Peyer's patch (tissue), 4 donors: ENCODE results near the gene SUPT16H. TPM values are rescaled to one million over a fixed set of nuclear protein-coding genes. Genes with fewer than 3 reads are reported as not detected.
A peak's percentile ranks its signal among the peaks of the same experiment; 100 is the strongest.
"Not testable (repeated sequence)": the region's sequence is repeated elsewhere in the genome, so short reads cannot be mapped to it uniquely, and the experiment has no call there.

Experiments used
- DNase-seq, 3 donors: peaks; one replicate each; pipeline ENCODE4 v3.0.0-alpha.2; 2017 to 2019
- H3K27ac ChIP-seq, 4 donors: fragments of 200-600 bp; sonication (generic); one replicate each; pipeline ENCODE4 v1.5.1; 2016 to 2019
- H3K27me3 ChIP-seq, 2 donors: fragments of 200-600 bp; sonication (generic); one replicate each; pipeline ENCODE4 v1.5.1; 2019
- H3K36me3 ChIP-seq, 3 donors: fragments of 200-600 bp; sonication (generic); one replicate each; pipeline ENCODE4 v1.5.1; 2016 to 2019
- H3K4me1 ChIP-seq, 4 donors: fragments of 200-600 bp; sonication (generic); one replicate each; pipeline ENCODE4 v1.5.1; 2016 to 2019
- H3K4me3 ChIP-seq, 4 donors: fragments of 200-600 bp; sonication (generic); 1 replicate in 3 of 4; 2 replicates in 1 of 4; pipeline ENCODE4 v1.5.1; 2016 to 2019; ENCODE audit warnings: mild to moderate bottlenecking in 1 of 4
- H3K9me3 ChIP-seq, 4 donors: fragments of 200-600 bp; sonication (generic); one replicate each; pipeline ENCODE4 v1.5.1; 2016 to 2019; ENCODE audit warnings: mild to moderate bottlenecking in 1 of 4
- POLR2A ChIP-seq, 2 donors: fragments of 450-650 bp; IDR thresholded peaks; one replicate each; pipeline ENCODE4 v1.5.1; 2017; ENCODE audit warnings: antibody characterized with exemption in 2 of 2, mild to moderate bottlenecking in 2 of 2, moderate library complexity in 2 of 2
- small RNA-seq, 2 donors: library from RNA; depleted of rRNA; stranded (forward); fragments of <200 nt; gene quantifications; one replicate each; pipeline ENCODE3, GENCODE V24; 2016
- total RNA-seq, 4 donors: library from RNA; depleted of rRNA; stranded (reverse); fragments of >200 nt; gene quantifications; one replicate each; pipeline ENCODE4 v1.1.0, GENCODE V29; 2016
- TF ChIP-seq, protein P1 (sequence below), 6 experiments: fragments of 450-650 bp in 4 of 6; fragments of 200-600 bp in 2 of 6; sonication (generic) in 1 of 6; IDR thresholded peaks; one replicate each; pipeline ENCODE4 v1.5.1; 2017 to 2019; ENCODE audit warnings: antibody characterized with exemption in 6 of 6, mild to moderate bottlenecking in 3 of 6, moderate library complexity in 1 of 6

The SUPT16H gene
- total RNA-seq, 4 donors from 2014 or later: 25.7 to 86.6 (median 37.5) TPM

DNA sequence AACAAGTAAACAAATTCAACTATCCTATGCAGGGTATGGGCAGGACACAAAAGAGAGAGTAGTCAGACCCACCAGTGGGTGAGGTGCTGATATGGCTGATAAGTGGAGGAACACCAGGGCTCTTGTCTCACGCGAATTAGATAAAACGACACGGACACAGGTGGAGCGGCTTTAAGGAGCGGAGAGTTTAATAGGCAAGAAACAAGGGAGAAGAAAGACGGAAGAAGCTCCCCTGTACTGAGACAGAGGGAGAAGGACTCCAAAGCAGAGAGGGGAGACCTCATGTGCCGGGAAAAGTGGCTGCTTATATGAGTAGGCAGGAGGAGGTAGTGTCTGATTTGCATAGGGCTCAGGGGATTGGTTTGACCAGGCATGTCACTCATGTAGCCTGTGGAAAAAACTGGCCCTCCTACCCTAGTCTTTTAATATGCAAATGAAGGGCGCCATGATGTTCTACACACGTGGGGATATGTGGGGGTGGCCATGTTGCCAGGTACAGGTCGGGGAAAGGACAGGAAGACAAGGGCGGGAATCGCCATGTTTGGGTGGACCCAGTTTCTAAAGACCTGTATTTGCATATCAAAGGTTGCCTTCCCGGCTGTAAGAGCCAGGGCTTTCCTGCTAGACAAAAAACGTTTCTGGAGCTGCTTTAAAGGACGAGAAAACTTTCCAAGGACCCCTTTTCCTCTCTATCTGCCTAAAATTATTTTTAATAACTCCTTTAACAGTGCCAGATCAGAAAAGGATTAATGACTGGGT is 75.2 kb downstream of the SUPT16H start:
- peak; percentile 81 to 96 (median 90) for DNase-seq

DNA sequence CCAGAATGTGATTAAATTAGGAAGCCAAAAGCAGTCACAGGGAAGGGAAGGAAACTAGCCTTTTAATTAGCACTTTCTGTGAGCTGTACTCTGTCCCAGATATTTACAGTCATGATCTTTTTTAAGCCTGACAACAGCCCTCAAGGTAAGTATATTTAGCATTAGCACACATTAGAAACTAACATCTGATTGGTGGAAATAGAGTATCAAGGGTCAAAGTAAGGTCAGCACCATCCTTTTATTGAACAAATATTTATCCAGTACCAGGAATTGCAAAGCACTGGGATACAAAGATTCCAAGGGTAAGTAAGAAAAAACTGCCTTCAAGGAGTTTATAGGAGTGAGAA is 75.7 kb downstream of the SUPT16H start:
- Histone ChIP-seq H3K4me1 (peaks cover 0 to 5% (median 2%) of the 10 kb centered on the region in 4 donors), H3K4me3 (peak overlapping the region; percentile 21 to 34 (median 26)), H3K27me3 (no peaks in the 10 kb centered on the region), H3K27ac (peak overlapping the region; percentile 53 to 72 (median 71)), H3K36me3 (no peaks in the 10 kb centered on the region), H3K9me3 (no peaks in the 10 kb centered on the region)
- no peak for DNase-seq
- TF ChIP-seq, protein P1, sequence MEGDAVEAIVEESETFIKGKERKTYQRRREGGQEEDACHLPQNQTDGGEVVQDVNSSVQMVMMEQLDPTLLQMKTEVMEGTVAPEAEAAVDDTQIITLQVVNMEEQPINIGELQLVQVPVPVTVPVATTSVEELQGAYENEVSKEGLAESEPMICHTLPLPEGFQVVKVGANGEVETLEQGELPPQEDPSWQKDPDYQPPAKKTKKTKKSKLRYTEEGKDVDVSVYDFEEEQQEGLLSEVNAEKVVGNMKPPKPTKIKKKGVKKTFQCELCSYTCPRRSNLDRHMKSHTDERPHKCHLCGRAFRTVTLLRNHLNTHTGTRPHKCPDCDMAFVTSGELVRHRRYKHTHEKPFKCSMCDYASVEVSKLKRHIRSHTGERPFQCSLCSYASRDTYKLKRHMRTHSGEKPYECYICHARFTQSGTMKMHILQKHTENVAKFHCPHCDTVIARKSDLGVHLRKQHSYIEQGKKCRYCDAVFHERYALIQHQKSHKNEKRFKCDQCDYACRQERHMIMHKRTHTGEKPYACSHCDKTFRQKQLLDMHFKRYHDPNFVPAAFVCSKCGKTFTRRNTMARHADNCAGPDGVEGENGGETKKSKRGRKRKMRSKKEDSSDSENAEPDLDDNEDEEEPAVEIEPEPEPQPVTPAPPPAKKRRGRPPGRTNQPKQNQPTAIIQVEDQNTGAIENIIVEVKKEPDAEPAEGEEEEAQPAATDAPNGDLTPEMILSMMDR (IDR thresholded peaks at IDR 0.05): no peak
- no peak for TF ChIP-seq POLR2A (IDR thresholded peaks at IDR 0.05)

More for the DNA sequence above, 75.2 kb downstream of the SUPT16H start:
- Histone ChIP-seq H3K9me3 (no peaks in the 10 kb centered on the region), H3K27me3 (no peaks in the 10 kb centered on the region), H3K4me1 (peaks cover 0 to 5% (median 2%) of the 10 kb centered on the region in 4 donors), H3K27ac (peak overlapping the region; percentile 70 to 80 (median 72)), H3K36me3 (no peaks in the 10 kb centered on the region), H3K4me3 (peak overlapping the region; percentile 21 to 34 (median 26))
- peak; percentile 45 to 81 for TF ChIP-seq POLR2A (IDR thresholded peaks at IDR 0.05)
- TF ChIP-seq, protein P1 (IDR thresholded peaks at IDR 0.05): no peak

DNA sequence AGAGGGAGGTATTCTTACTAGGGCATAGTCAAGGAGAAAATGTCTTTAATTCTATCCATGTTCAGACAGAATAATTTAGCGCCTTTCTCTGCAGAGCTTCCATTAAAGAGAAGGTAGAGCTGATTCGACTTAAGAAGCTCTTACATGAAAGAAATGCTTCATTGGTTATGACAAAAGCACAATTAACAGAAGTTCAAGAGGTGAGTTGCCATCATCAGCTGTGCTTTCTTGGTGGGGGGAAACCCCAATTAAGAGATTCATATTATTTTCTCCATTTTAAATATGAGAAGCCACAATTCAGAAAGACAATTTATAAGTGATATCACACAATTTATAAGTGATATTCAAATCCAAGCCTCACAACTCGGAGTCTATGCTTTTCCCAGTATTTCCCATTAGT is 76.2 kb downstream of the SUPT16H start:
- H3K27ac ChIP-seq: peak overlapping the region in 3 of 4 donors; percentile 53 to 72 (median 72)
- no peaks in the 10 kb centered on the region for H3K27me3 ChIP-seq
- TF ChIP-seq POLR2A (IDR thresholded peaks at IDR 0.05): no peak
- TF ChIP-seq, protein P1 (IDR thresholded peaks at IDR 0.05): no peak
- no peaks in the 10 kb centered on the region for H3K36me3 ChIP-seq
- no peak overlapping the region for H3K4me3 ChIP-seq
- H3K4me1 ChIP-seq: peaks cover 0 to 5% (median 2%) of the 10 kb centered on the region in 4 donors
- H3K9me3 ChIP-seq: no peaks in the 10 kb centered on the region
- no peak for DNase-seq

DNA sequence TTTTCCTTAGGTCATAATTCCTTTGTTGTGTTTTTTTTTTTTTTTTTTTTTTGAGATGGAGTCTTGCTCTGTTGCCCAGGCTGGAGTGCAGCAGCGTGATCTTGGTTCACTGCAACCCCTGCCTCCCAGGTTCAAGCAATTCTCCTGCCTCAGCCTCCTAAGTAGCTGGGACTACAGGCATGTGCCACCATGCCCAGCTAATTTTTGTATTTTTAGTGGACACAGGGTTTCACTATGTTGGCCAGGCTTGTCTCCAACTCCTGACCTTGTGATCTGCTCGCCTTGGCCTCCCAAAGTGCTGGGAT is 81.0 kb downstream of the SUPT16H start:
- not testable (repeated sequence) for H3K27me3 ChIP-seq, H3K9me3 ChIP-seq, H3K36me3 ChIP-seq, H3K4me1 ChIP-seq, H3K4me3 ChIP-seq, DNase-seq, H3K27ac ChIP-seq

DNA sequence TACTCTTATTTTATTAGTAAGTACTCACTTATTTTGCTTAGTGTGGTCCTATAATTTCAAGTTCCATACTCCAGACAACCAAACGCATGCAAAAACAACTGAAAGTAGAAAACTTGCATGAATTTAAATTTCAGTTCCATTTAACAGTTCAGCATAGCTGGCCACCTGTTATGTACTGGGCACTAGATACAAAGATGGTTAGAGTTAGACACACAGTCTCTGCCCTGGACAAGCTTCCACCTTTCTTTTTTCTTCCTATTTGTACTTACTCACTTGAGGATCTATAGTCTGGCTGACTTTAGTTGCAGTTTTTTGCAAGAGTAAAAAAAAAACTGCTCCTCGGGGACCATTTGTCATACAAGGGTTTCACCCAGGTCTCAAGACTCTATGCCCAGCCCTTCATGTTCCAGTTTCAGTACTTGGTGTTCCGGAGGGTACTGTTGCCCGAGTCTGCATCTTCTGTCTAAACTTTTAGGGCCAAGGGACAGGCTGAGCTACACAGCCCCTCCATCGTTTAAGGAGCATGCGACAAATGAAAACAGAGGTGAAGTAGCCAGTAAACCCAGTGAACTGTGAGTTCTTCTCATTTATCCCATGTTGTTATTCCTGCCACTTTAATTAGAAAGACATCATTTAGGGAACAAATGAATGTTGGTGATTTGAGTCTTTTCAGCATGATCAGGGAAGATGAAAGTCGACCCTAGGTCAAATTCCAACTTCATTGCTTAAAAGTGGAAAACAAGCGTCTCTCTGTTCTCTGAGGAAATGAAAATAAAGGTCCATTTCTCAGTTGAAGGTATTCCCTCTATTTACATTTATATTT is 81.6 kb downstream of the SUPT16H start:
- Histone ChIP-seq H3K27me3 (no peaks in the 10 kb centered on the region), H3K4me3 (no peak overlapping the region), H3K9me3 (no peaks in the 10 kb centered on the region), H3K4me1 (peaks cover 0 to 5% (median 0%) of the 10 kb centered on the region in 4 donors), H3K27ac (no peak overlapping the region), H3K36me3 (no peaks in the 10 kb centered on the region)
- no peak for TF ChIP-seq POLR2A (IDR thresholded peaks at IDR 0.05)
- TF ChIP-seq, protein P1 (IDR thresholded peaks at IDR 0.05): no peak
- DNase-seq: no peak

Small RNA genes lying within 50 kb of the gene (small RNA-seq; reads per million reads assigned to genes)
- 0 reads per million in 2 donors for gene RN7SL650P
- gene SNORD8: 4,467 to 5,064 reads per million in 2 donors
- gene SNORD9: 11.2 to 11.6 reads per million in 2 donors

Other genes starting within 250 kb of the SUPT16H start
- gene OR5AU1, start 228.0 kb downstream of the SUPT16H start, total RNA-seq: not detected
- gene HNRNPC, start 114.6 kb downstream of the SUPT16H start, total RNA-seq: 100 to 1,000 TPM; 201 to 392 (median 259) TPM
- 1 to 10 TPM in 1 of 4 donors, under 1 TPM in 1, not detected in 2; 0.40 to 3.3 TPM for gene RPGRIP1, start 103.9 kb downstream of the SUPT16H start, total RNA-seq
- gene CHD8, start 72.1 kb upstream of the SUPT16H start, total RNA-seq: 100 to 1,000 TPM in 1 of 4 donors, 10 to 100 TPM in 3; 46.2 to 112 (median 78.4) TPM
- gene RAB2B, start 92.9 kb upstream of the SUPT16H start, total RNA-seq: 10 to 100 TPM in 3 of 4 donors, 1 to 10 TPM in 1; 7.4 to 22.4 (median 20.8) TPM
- 10 to 100 TPM; 31.4 to 74.5 (median 61.7) TPM for gene TOX4, start 93.2 kb upstream of the SUPT16H start, total RNA-seq
- gene METTL3, start 127.3 kb upstream of the SUPT16H start, total RNA-seq: 100 to 1,000 TPM in 1 of 4 donors, 10 to 100 TPM in 3; 32.9 to 130 (median 44.3) TPM
- gene SALL2, start 142.3 kb upstream of the SUPT16H start, total RNA-seq: 1 to 10 TPM; 1.4 to 5.0 (median 4.0) TPM
- gene OR10G3, start 196.1 kb upstream of the SUPT16H start, total RNA-seq: not detected